ENCODE data around the gene UBE2Q2.
"Not testable (repeated sequence)": the region's sequence is repeated elsewhere in the genome, so short reads cannot be mapped to it uniquely, and the experiment has no call there.

The UBE2Q2 gene

GRCh38 chr15:75867449-75867848, 24.2 kb downstream of the UBE2Q2 start:
- DNase-seq = no peak

GRCh38 chr15:75868019-75868418, 24.8 kb downstream of the UBE2Q2 start:
- no peak for DNase-seq

GRCh38 chr15:75869446-75869845, 26.2 kb downstream of the UBE2Q2 start:
- no peak for DNase-seq

GRCh38 chr15:75871589-75871988, 28.3 kb downstream of the UBE2Q2 start:
- not testable (repeated sequence) for DNase-seq

- no peak for DNase-seq
Measured at GRCh38 chr15:75872403-75872990, 29.2 kb downstream of the UBE2Q2 start.

- no peak for DNase-seq
Measured at GRCh38 chr15:75884041-75884440, 40.8 kb downstream of the UBE2Q2 start.

- no peak for DNase-seq
Measured at GRCh38 chr15:75887178-75887577, 43.9 kb downstream of the UBE2Q2 start.

- DNase-seq = no peak
Measured at GRCh38 chr15:75891895-75892294, 48.6 kb downstream of the UBE2Q2 start.

GRCh38 chr15:75895731-75896130, 52.5 kb downstream of the UBE2Q2 start:
- DNase-seq = no peak

GRCh38 chr15:75900577-75900976, 57.3 kb downstream of the UBE2Q2 start:
- DNase-seq = no peak

- peak; percentile 37 for DNase-seq
Measured at GRCh38 chr15:75902129-75902557, 58.9 kb downstream of the UBE2Q2 start.

GRCh38 chr15:75903331-75904239, 60.3 kb downstream of the UBE2Q2 start, which contains the start of gene FBXO22:
Gene FBXO22, plus strand, starts transcription at chr15:75903878. Its CDS starts 86 bp downstream, at chr15:75903964.
- DNase-seq = peak; percentile 91

- no peak for DNase-seq
Measured at GRCh38 chr15:75905231-75905630, 62.0 kb downstream of the UBE2Q2 start.

GRCh38 chr15:75910355-75910754, 67.1 kb downstream of the UBE2Q2 start:
- not testable (repeated sequence) for DNase-seq

- no peak for DNase-seq
Measured at GRCh38 chr15:75916978-75917377, 73.7 kb downstream of the UBE2Q2 start.

GRCh38 chr15:75918135-75918534, 74.9 kb downstream of the UBE2Q2 start:
- DNase-seq = no peak

- peak; percentile 36 for DNase-seq
Measured at GRCh38 chr15:75920079-75920478, 76.8 kb downstream of the UBE2Q2 start.

GRCh38 chr15:75921732-75922703, 78.8 kb downstream of the UBE2Q2 start:
- DNase-seq = peak; percentile 26

- no peak for DNase-seq
Measured at GRCh38 chr15:75923756-75924155, 80.5 kb downstream of the UBE2Q2 start.

- no peak for DNase-seq
Measured at GRCh38 chr15:75924576-75924975, 81.3 kb downstream of the UBE2Q2 start.

- DNase-seq = no peak
Measured at GRCh38 chr15:75925440-75925839, 82.2 kb downstream of the UBE2Q2 start.

- no peak for DNase-seq
Measured at GRCh38 chr15:75926931-75927330, 83.7 kb downstream of the UBE2Q2 start.

- DNase-seq = no peak
Measured at GRCh38 chr15:75927601-75928000, 84.4 kb downstream of the UBE2Q2 start.

Measured in right hindlimb (tissue), 1 donor.